ENCODE measurements around the gene PTPRA. TPM values are rescaled to one million over a fixed set of nuclear protein-coding genes. Genes with fewer than 3 reads are reported as not detected.
A peak's percentile ranks its signal among the peaks of the same experiment; 100 is the strongest.

PTPRA gene
- polyA plus RNA-seq, 3 donors: 13.0 to 41.9 (median 13.1) TPM

DNA sequence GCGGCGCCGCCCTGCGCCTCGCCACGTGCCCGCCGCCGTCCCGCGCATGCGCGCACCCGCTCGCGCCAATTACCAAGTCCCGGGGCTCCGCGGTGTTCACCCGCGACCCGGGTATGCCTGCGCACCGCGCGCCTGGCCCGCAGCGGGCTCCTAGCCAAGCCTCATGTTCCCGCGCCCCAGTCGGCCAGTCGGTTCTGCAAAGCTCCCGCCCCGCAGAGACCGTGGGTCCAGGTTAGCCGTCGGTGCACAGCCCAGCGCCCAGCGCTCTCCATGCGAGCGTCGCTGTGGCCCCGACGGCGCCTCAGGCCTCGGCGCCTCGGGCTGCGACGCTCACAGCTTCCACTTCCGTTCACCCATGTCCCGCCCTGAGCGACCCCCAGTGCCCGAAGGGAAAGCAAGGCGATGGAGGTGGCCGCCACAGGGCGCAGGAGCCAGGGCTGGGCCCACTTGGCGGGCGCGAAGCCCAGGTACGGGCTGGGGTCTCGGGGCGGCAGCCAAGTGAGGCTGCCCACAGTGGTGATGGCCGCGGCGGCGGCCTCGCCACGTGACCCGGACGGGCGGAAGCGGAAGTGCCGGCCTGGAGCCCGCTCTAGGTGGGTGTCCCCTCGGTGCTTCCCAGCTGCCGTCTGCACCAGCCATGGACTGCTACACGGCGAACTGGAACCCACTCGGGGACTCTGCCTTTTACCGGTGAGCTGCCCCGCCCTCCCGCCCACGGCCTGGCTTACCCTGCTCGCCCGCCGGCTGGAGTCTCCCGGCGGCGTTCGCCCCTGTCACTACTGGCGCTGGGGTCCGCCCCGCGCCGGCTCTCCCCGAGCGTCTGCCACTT is 32.9 kb upstream of the PTPRA start, which contains the start of the genes PCED1A and VPS16:
TSS of gene PCED1A (minus strand) at position 518 of the 829 bp plus-strand sequence. CDS start 743 bp downstream, outside the sequence.
TSS of gene VPS16 (plus strand) at position 608 of the 829 bp plus-strand sequence. CDS start at position 638, 30 bp downstream.
- Histone ChIP-seq H3K9me3 (replicated peaks in 1 of 2; ENCODE audit: control insufficient read depth in 1 of 2, insufficient read depth in 1 of 2, low read length in 2 of 2) (no peaks in the 10 kb centered on the region), H3K27ac (ENCODE audit: low read depth in 1 of 2, low read length in 2 of 2) (peak within 1 kb of the TSS; percentile 45 to 92), H3K4me1 (ENCODE audit: control insufficient read depth in 1 of 2, insufficient read depth in 2 of 2, low read length in 2 of 2) (peaks cover 13 to 27% of the 10 kb centered on the region in 2 donors), H4K20me1 (ENCODE audit: insufficient read depth, low read length) (peaks cover 23% of the 10 kb centered on the region), H3K36me3 (replicated peaks in 1 of 2; ENCODE audit: control insufficient read depth in 1 of 2, insufficient read depth in 2 of 2, low read length in 2 of 2) (peaks cover 0 to 29% of the 10 kb centered on the region in 2 donors), H3K9ac (ENCODE audit: insufficient read depth, low read length, poor library complexity, severe bottlenecking) (peak within 1 kb of the TSS; percentile 90), H3K4me3 (replicated peaks in 1 of 3; ENCODE audit: low read depth in 2 of 3, low read length in 3 of 3) (peak within 1 kb of the TSS; percentile 80 to 94 (median 80)), H3K79me2 (ENCODE audit: insufficient read depth, low read length) (peaks cover 16% of the 10 kb centered on the region), H3K27me3 (ENCODE audit: control insufficient read depth in 2 of 2, insufficient read depth in 2 of 2, low read length in 2 of 2) (no peaks in the 10 kb centered on the region), H3K4me2 (replicated peaks; ENCODE audit: extremely low read depth, low read length, poor library complexity, severe bottlenecking) (peak within 1 kb of the TSS; percentile 79), H2AFZ (ENCODE audit: insufficient read depth, low read depth, low read length, poor library complexity, severe bottlenecking) (peak within 1 kb of the TSS; percentile 100)
- peak; percentile 82 to 87 (median 85) for DNase-seq
- no peak for TF ChIP-seq CTCF (IDR thresholded peaks at IDR 0.05)
- Mint-ChIP-seq H3K4me1 (peaks cover 31% of the 10 kb centered on the region), H3K9me3 (no peaks in the 10 kb centered on the region), H3K27ac (peak within 1 kb of the TSS; percentile 54 to 91 (median 87)), H3K36me3 (peaks cover 17 to 40% of the 10 kb centered on the region in 2 donors), H3K4me3 (peak within 1 kb of the TSS; percentile 84 to 91), H3K27me3 (ENCODE audit: low read depth in 3 of 3) (peaks cover 0 to 4% (median 3%) of the 10 kb centered on the region in 3 donors)
- intact Hi-C loops (cut with micrococcal nuclease): no loop called here
- WGBS (ENCODE audit: insufficient coverage): 3% methylated on average over 98 of the region's 98 CpGs

- Histone ChIP-seq H3K27me3 (ENCODE audit: control insufficient read depth in 2 of 2, insufficient read depth in 2 of 2, low read length in 2 of 2) (no peaks in the 10 kb centered on the region), H3K9ac (ENCODE audit: insufficient read depth, low read length, poor library complexity, severe bottlenecking) (peak overlapping the region; percentile 90), H3K4me2 (replicated peaks; ENCODE audit: extremely low read depth, low read length, poor library complexity, severe bottlenecking) (peak overlapping the region; percentile 79), H2AFZ (ENCODE audit: insufficient read depth, low read depth, low read length, poor library complexity, severe bottlenecking) (peak overlapping the region; percentile 100), H3K4me1 (ENCODE audit: control insufficient read depth in 1 of 2, insufficient read depth in 2 of 2, low read length in 2 of 2) (peaks cover 13 to 27% of the 10 kb centered on the region in 2 donors), H3K9me3 (replicated peaks in 1 of 2; ENCODE audit: control insufficient read depth in 1 of 2, insufficient read depth in 1 of 2, low read length in 2 of 2) (no peaks in the 10 kb centered on the region), H3K27ac (ENCODE audit: low read depth in 1 of 2, low read length in 2 of 2) (peak overlapping the region in 1 of 2 donors; percentile 92), H3K36me3 (replicated peaks in 1 of 2; ENCODE audit: control insufficient read depth in 1 of 2, insufficient read depth in 2 of 2, low read length in 2 of 2) (peaks cover 0 to 24% of the 10 kb centered on the region in 2 donors), H3K79me2 (ENCODE audit: insufficient read depth, low read length) (peaks cover 16% of the 10 kb centered on the region), H3K4me3 (replicated peaks in 1 of 3; ENCODE audit: low read depth in 2 of 3, low read length in 3 of 3) (peak overlapping the region; percentile 80 to 94 (median 80)), H4K20me1 (ENCODE audit: insufficient read depth, low read length) (peaks cover 23% of the 10 kb centered on the region)
- intact Hi-C loops (cut with micrococcal nuclease): no loop called here
- peak in 1 of 3 donors; percentile 6 for DNase-seq
- Mint-ChIP-seq H3K27me3 (ENCODE audit: low read depth in 3 of 3) (peaks cover 0 to 4% (median 3%) of the 10 kb centered on the region in 3 donors), H3K4me3 (peak overlapping the region; percentile 84 to 91), H3K27ac (peak overlapping the region; percentile 35 to 87 (median 85)), H3K4me1 (peaks cover 33% of the 10 kb centered on the region), H3K36me3 (peaks cover 17 to 40% of the 10 kb centered on the region in 2 donors), H3K9me3 (no peaks in the 10 kb centered on the region)
- TF ChIP-seq CTCF (IDR thresholded peaks at IDR 0.05): no peak
- WGBS (ENCODE audit: insufficient coverage): 13% methylated on average over 28 of the region's 33 CpGs
Observed at GRCh38 chr20:2840967-2841531, 32.2 kb upstream of the PTPRA start.
